Stimulated activated CD4-positive, alpha-beta T cell treated with anti-CD3 and anti-CD28 coated beads, Interleukin-4, amount 100 ng/mL, for 4 hours (primary cell): ENCODE measurements around the gene ST6GALNAC4.

Experiments
- DNase-seq, 2 experiments: peaks; one replicate each; pipeline ENCODE4 v3.0.0-alpha.2; 2020

ST6GALNAC4 gene

GRCh38 chr9:127910613-127911205 is 6.1 kb downstream of the ST6GALNAC4 start:
- no peak for DNase-seq

- DNase-seq = no peak
These were observed 7.0 kb downstream of the ST6GALNAC4 start for GRCh38 chr9:127909839-127910273.

DNA sequence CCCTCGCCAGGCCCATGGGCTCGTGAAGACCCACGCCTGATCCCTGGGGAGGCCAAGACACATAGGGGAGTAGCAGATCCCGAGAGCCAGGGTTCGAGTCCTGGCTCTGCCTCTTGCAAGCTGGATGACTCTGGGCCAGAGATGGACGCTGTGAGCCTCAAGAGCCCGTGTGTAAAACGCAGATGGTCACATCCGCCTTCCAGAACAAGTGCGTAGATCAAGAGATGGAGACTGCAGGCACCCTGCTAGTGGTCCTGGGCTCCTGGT is 8.2 kb downstream of the ST6GALNAC4 start:
- no peak for DNase-seq

- DNase-seq = no peak
These were observed 8.8 kb downstream of the ST6GALNAC4 start for GRCh38 chr9:127907867-127908659.

GRCh38 chr9:127905788-127906191 is 11.1 kb downstream of the ST6GALNAC4 start:
- peak; percentile 54 to 66 for DNase-seq

DNA sequence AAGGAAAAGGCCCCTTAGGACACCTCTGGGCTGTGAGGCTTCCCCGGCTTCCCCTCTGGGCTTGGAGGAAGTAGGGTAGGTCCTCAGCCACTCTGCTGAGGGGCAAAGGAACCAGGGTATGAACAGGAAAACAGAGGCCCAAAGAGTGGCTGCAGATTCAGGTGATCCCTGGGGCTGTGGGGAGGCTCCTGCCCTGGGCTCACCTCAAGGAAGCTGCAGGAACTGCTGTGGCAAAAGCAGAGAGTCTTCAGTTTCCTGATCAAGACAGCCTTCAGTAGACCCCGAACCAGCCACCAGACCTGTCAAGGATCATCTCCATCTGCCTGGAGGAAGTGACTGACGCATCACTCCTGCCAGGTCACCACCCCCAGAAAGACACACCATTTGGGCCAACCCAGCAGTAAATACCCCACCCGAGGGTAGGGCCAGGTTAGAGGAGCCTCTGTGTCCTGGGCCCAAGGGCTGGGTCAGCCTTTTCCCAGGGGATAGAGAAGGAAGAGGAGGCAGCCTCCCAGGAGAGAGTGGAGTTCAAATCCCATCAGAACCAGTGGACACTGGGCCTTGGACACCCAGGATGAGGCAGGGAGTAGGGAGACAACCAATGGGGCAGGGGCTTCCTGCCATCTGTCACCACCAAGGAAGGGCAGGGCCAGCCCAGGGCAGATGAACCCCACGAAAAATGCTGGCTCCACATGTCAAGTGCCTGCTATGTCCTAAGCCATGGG is 11.7 kb downstream of the ST6GALNAC4 start:
- DNase-seq = peak in 1 of 2 experiments; percentile 49

DNA sequence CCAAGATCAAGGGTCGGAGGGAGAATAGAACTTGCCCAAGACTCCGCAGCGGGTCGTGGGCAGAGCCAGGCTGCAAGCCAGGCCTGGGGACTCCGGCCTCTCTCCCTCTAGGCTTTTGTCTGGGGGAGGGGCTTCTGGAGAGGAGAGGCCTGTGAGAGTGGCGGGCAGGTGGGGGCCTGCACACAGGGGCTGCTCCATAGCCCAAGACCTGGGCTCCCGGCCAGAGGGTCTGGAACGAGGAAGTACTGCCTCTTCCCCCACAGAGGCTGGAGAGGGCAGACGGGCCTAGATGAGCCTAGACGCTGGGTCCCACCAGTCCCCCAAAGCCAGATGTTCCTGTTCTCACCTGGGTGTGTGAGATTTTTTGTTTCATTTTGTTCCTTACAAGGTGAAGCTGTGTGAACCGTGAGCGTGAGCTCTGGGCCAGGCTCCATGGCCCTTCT is 12.3 kb downstream of the ST6GALNAC4 start:
- DNase-seq = no peak

DNA sequence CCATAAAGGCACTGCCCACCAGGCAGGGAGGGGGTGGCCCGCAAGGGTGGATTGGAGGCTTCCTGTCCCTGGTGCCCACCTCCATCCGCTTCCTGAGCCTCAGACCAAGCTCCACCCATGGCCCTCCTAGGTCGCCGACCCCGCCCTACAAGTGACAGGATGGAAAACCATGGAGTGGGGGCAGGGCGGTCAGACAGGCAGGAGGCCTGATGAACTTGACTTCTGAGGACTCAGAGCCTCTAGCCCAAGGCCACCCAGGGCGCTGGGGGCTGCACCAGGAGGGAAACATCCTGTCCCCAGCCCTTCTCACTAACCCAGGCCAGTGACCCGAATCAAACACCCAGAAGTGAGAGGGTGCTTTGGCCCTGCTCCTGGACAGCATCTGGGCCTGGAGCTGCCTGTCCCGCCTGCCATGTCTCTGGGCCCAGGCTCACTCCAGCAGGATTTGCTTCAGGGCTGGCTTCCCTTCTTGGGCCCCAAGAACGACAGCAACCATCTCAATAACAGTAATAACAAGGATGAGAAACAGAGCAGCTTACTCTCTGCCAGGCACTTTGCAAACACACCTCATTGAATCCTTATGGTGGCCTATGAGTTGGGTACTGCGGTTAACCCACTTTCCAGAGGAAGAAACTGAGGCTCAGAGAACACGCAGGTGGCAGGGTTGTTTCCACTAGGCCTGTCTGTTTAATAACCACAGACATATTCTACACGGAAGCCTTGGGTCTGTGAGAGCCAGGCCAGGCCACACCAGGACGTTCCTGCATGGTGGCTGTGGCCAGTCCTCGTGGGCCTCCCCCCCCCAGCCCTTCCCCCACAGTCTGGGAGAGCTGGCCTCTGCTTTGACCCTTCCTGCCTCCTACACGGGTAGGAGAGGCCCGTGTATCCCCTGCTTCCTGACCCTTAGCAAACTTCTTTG is 13.0 kb downstream of the ST6GALNAC4 start:
- DNase-seq = peak; percentile 55 to 69

DNA sequence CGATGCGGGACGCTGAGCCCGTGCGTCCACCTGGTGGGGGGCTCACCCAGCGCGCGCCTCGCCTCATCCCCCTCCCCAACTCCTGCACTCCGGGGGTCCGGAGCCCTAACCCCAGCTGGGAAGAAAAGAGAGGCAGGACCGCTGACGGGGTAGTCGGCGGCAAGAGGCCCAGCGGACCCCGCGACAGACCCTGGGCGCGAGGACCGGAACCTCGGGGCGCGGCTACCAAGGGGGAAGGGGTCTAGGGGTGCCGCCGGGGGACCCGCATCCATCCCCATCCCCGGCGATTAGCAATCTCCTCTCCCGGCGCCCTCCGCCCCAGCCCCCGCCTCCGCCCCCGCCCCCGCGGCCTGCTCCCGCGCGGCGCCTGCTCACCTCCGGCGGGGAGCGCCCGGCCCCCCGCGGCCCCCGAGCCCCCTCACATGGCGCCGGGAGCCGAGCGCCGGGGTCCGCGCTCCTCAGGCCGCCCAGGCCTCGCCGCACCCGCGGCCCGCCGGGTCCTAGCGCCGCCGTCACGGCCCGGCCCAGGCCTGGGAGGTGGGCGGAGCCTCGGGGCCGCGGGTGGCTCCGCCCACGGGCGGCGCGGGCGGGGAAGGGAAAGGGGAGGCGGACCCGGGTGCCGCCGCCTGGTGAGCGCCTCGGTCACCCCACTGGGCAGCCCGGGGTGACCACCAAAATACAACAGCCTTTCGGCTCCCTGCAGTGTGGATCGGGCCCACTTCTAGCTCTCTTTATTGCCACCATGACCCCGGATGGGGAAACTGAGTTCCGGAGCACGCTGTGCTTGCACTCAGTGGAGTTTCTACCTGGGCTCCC is 17.5 kb downstream of the ST6GALNAC4 start, which contains the start of gene ST6GALNAC6:
ST6GALNAC6 (minus strand) TSS at position 476 of the 816 bp plus-strand sequence. CDS start 1,622 bp downstream, outside the sequence.
- peak; percentile 61 to 82 for DNase-seq

DNA sequence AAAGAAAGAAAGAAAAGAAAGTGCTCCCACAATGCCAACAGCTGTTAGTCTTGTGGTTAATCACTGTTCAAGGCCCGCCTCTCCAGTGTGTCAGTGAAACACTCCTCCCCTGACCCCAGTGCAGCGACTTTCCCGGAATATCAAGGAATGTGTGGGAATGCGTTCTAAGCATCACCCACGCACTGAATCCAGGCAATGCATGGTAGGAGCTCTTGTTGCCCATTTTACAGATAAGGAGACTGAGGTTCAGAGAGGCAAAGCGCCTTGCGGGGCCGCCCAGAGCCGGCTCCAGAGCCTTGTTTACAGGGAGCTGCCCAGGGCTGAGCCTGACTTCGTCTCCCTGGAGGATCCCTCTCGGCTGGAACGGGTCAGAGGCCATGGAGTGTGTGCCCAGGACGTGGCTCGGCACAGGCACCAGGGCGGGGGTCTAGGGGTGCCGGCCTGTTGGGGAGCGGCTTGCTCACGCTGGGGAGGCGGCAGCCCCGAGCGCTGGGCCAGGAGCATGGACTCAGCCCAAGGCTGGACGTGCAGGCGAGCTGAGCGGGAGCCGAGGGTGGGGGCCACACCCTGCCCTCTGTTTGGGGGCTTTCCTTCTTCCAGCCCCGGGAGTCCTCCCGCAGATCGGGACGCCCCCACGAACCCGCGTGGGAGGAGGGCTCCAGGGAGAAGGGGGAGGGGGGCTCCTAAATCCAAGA is 18.3 kb downstream of the ST6GALNAC4 start:
- DNase-seq = no peak

DNA sequence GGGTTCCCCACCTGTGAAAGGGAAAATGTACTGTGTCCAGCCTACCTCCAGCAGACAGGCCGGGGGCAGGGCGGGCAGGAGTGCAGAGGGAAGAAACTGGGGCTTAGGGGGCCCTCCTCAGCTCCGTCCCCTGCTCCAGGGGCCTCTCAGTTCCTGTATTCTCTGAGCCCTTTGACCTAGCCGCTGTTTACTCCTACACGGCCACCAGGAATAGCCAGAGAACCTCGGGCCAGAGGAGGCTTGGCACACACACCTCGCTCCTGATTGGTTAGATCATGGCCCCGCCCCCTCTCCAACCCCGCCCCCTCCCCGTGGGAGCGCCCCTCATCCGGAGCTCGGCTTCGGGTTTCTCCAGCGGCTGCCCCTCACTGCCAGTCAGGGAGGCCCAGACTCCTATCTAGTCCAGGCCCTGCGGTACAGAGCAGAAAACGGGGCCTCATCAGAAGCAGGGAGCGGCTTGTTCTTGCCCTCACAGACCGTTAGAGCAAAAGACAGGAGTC is 19.6 kb downstream of the ST6GALNAC4 start:
- peak in 1 of 2 experiments; percentile 34 for DNase-seq

DNA sequence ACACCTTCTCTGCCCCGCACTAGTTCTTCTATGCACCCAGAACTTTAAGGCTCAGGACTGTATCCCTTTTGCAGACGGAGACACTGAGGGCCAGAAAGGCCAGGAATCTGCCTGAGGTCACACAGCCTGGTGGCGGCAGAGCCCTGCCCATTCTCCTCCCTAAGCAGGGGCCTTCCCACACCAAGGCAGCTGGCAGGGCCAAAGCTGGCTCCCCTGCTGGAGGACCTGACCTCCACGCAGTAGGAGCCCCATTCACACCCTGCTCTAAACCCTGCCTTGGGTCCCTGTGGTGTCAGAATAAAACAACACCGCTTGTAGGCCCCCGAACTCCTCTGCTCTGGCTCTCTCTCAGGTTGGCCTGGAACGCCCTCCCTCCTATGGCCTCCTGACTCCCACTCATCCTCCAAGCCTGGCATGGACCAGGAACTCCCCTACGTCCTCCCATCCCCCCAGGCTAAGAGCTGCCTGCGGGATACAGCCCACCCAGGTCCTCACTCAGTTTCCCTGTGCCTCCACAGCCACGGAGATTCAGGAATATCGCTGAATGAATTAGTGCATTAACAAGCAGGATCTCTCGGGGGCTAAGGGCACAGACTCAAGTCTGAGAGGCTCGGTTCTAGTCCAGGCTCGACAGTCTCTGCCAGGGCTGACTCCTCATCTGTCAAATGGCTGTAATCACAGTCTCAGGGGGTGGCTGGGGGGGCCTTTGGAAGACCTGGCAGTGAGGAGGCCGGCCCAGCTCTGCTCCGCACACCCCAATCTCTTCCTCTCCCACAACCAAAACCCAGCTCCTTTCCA is 20.2 kb downstream of the ST6GALNAC4 start:
- no peak for DNase-seq

DNA sequence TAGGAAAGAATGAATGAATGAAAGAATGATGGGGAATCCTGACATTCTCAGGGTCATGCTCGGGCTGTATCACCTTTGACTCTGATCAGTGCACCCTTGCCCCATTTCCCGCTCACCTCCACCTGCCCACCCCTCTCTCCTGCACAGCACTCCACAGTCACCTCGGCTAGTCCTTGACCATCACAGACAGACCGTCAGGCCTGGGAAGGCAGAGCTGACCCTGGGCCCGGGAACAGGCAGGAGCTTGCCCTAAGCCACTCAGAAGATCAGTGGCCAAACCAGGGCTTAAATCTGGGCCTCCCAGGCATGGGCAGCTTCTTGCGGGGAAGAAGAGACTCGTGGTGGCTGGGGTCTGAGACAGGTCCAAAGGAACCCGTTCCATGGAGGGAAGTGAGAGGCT is 21.0 kb downstream of the ST6GALNAC4 start:
- DNase-seq = no peak

DNA sequence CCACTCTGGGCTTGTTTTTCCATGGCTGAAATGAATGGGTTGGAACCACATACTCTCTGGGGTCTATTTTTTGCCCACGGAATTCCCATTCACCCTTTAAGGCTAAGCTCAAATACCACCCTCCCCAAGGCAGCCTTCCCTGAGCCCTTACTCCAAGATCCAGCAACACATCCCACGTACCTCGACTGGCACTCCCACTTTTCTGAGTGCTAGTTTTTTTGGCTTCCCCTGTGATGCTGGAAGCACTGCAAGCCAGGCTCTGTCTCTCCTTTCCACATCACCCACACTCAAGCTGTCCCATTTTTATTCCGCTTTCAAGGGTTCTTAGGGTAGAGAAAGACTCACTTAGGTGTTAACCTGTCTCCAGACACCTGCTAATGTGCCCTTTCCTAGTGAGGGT is 23.4 kb downstream of the ST6GALNAC4 start:
- no peak for DNase-seq

- DNase-seq = no peak
These were observed 24.0 kb downstream of the ST6GALNAC4 start for GRCh38 chr9:127892831-127893230.

DNA sequence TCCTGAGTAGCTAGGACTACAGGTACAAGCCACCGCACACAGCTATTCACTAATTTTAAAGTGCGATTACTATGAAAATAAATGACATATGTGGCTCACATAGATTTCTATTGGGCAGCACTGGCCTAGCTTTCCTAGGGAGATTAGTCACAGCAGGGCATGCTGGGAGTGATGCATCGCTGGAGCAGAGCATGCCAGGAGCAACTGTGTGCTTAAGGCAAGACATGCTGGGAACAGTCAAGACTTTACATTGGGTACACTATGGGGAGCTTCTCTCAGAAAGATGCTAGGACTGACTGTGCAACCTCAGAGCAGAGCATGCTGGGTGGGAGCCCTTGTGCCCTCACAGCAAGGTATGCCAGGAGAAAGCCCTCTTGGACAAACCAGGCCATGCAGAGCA is 26.8 kb downstream of the ST6GALNAC4 start:
- DNase-seq = no peak

- no peak for DNase-seq
These were observed 29.0 kb downstream of the ST6GALNAC4 start for GRCh38 chr9:127887792-127888191.

- DNase-seq = no peak
These were observed 30.4 kb downstream of the ST6GALNAC4 start for GRCh38 chr9:127886401-127886972.

- no peak for DNase-seq
These were observed 31.1 kb downstream of the ST6GALNAC4 start for GRCh38 chr9:127885508-127886281.
